GM23248 (cell line): ENCODE data around the gene THOP1.

Experiments used
- EZH2 ChIP-seq: fragments of 200-600 bp; sonication (generic); IDR thresholded peaks from 2 replicates; pipeline ENCODE4 v1.6.1; 2018; ENCODE audit warnings: antibody characterized with exemption, mild to moderate bottlenecking; ENCODE audit not compliant: insufficient read depth, poor library complexity, severe bottlenecking
- EZH2phosphoT487 ChIP-seq: fragments of 200-600 bp; sonication (generic); IDR thresholded peaks from 2 replicates; pipeline ENCODE4 v1.6.1; 2018; ENCODE audit warnings: antibody characterized with exemption, moderate library complexity, mild to moderate bottlenecking, low read depth; ENCODE audit not compliant: insufficient read depth

DNA sequence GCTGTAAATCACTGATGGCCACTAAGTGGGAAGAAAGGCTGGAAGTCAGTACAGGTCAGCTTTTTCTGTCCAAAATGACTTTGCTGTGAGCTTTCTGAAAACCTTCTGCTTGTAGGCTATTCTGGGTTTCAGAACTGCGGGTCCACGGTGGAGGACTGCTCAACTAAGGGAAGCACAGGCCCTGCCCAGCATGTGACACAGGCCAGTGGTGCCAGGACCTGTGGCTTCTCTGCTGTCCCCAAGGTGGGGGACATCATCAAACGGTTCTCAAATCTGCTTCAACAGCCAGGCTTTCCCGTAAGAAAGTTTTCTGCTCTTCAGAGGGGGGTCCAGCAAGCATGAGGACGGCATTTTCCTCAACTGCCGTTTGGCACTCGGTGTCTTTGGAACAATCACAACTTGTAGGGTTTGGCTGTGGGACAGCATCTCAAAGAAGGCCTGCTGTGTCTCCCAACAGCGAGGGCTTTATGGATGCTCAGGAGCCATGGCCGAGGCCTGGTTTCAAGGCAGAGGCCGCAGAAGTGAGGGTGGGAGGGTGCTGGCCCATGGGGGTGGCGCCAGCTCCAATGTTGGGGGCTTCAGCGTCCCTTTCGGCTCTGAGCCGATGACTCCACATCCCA is 6.1 kb upstream of the THOP1 start:
- TF ChIP-seq EZH2phosphoT487 (no peak), EZH2 (no peak)
